Ureter (tissue), 1 donor: ENCODE data around the gene GNAQ. TPM values are rescaled to one million over a fixed set of nuclear protein-coding genes. Genes with fewer than 3 reads are reported as not detected.
"Not testable (repeated sequence)": the region's sequence is repeated elsewhere in the genome, so short reads cannot be mapped to it uniquely, and the experiment has no call there.

Source experiments
- DNase-seq: peaks from one replicate; pipeline ENCODE4 v3.0.0-alpha.2; 2020; ENCODE audit warnings: low spot score
- total RNA-seq: library from RNA; stranded (reverse); gene quantifications from one replicate; pipeline ENCODE4 v1.2.4, GENCODE V29; 2023
- donor health status: DM: yes; HTN: yes; CAD: no.

The GNAQ gene
- total RNA-seq, 1 donor from 2014 or later: 85.8 TPM

- DNase-seq: no peak
Measured at GRCh38 chr9:77731008-77731698, 300.5 kb downstream of the GNAQ start.

DNA sequence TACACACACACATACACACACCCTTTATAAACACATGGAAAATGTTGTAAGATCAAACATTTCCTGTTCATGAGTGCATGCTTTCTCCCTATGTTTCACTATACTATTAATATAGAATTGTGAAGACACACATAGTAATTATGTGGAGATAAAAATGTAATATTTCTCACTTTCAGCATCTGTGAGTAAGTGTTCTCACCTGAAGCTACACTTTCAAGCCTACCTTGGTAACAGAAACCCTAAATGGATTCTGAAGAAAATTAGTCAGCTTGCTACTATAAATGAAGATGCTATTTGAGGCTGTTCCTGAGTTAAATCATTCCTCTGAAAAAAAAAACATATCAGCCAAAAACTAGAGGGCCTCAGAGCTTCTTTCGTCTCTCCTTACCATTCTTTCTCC is 302.4 kb downstream of the GNAQ start:
- DNase-seq: no peak

- DNase-seq: no peak
Measured at GRCh38 chr9:77726814-77727213, 304.8 kb downstream of the GNAQ start.

DNA sequence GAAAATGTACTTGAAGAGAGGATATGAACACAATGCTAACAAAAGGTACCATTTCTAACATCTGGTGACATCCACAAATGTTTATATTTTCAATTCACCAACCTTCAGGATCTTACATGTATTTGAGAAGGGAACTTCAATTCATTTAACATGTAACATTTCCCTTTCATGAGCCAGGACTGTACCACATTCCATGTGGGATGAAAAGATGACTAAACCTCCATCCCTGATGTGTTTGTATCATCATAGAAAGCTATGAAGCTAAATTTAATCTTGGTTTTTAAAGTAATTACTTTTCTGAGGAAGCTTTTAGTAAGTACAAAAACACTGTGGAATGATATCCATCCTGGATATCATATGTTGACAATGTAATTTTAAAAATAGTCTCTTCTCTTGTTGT is 305.3 kb downstream of the GNAQ start:
- DNase-seq: no peak

DNA sequence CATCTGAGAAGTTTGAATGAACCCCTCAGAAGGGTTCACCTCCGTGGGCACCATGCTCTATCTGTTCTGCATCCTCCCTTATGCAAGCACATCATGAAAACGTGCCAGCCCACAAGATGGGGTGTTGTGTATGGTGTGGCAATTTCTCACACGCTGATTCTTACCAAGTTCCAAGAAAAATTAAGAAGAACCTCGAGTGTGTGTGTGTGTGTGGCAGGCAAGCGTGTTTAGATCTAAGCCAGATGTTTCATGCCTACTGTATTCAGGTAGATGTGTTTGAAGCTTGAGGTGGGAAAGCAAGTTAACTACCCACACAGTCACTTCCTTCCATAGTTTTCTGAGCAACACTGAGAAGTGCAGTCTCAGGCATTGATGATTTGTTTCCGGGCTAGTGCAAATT is 305.8 kb downstream of the GNAQ start:
- DNase-seq: no peak

DNA sequence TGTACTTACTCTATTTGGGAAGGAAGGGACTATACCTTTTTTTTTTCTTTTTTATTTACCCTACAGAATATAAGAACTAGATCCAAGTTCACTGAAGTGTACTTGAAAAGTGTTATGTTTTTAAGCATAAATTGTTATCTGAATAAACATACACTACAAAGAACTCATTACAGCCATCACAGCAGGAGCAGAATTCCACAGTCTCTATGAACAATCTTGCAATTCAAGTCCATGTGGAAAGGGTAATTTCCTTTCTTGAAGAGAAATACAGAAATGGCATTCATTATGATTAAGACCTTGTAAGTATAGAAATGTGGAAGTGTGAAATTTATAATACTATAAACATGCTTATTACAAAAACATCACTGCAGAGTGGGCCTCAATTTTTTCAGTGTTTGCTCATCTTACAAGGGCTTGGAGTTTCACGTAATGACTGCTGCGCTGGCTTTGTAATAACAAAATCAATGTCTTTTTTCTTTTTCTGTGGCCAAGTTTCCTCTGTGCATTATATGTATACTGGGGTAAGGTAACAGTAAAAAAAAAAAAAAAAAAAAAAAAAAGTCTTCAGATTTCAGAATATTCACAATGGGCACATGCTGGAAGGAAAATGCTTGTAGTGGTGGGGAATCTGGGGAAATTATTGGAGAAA is 306.4 kb downstream of the GNAQ start:
- no peak for DNase-seq

- not testable (repeated sequence) for DNase-seq
Measured at GRCh38 chr9:77721156-77721555, 310.5 kb downstream of the GNAQ start.

- DNase-seq: no peak
Measured at GRCh38 chr9:77719321-77719720, 312.3 kb downstream of the GNAQ start.

- not testable (repeated sequence) for DNase-seq
Measured at GRCh38 chr9:77718298-77718640, 313.3 kb downstream of the GNAQ start.

GRCh38 chr9:77717608-77718297 is 313.9 kb downstream of the GNAQ start:
- not testable (repeated sequence) for DNase-seq

DNA sequence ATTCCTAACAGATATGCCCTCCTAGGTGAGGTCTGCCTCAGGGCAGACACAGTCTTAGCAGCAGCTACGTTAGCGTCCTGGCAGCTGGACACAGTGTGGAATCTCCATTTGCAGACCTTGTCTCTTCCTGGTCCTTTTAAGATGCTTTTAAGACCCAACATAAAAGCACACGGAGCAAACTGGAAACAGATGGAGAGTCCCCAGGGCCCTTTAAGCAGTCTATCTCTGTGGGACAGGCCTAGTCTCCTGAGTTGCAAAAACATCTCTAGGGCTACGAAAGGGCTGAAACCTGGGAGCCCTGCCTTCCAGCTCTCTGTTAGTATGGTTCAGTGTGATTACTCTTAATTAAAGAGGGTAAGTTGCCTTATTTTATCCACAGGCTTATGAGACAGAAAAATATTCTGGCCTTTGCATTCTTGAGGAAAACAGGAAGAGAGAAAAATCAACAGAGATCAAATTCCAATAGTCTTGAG is 317.5 kb downstream of the GNAQ start:
- no peak for DNase-seq

- DNase-seq: no peak
Measured at GRCh38 chr9:77712533-77713130, 319.0 kb downstream of the GNAQ start.

GRCh38 chr9:77710965-77711648 is 320.5 kb downstream of the GNAQ start:
- no peak for DNase-seq

DNA sequence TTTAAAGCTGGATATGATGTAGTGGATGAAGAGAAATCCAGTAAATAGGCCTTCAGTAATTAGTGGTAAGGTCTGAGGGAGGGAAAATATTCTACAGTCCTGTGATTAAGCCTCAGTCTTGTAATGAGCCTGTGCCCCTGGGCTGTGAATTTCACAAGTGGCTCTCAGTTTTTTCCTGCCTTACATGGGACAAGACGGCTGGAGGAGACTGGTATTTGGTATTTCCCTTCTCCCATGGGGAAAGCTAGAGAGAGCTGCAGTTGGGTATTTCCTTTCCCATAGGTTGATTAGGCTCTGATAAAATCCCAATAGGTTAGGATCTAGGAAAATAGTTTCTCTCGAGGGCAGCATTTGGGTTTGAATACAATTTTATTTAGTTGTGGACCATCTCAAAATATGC is 321.3 kb downstream of the GNAQ start:
- DNase-seq: no peak

GRCh38 chr9:77708064-77708815 is 323.4 kb downstream of the GNAQ start:
- DNase-seq: no peak

GRCh38 chr9:77707383-77708063 is 324.1 kb downstream of the GNAQ start:
- DNase-seq: no peak

GRCh38 chr9:77705636-77706035 is 326.0 kb downstream of the GNAQ start:
- no peak for DNase-seq

DNA sequence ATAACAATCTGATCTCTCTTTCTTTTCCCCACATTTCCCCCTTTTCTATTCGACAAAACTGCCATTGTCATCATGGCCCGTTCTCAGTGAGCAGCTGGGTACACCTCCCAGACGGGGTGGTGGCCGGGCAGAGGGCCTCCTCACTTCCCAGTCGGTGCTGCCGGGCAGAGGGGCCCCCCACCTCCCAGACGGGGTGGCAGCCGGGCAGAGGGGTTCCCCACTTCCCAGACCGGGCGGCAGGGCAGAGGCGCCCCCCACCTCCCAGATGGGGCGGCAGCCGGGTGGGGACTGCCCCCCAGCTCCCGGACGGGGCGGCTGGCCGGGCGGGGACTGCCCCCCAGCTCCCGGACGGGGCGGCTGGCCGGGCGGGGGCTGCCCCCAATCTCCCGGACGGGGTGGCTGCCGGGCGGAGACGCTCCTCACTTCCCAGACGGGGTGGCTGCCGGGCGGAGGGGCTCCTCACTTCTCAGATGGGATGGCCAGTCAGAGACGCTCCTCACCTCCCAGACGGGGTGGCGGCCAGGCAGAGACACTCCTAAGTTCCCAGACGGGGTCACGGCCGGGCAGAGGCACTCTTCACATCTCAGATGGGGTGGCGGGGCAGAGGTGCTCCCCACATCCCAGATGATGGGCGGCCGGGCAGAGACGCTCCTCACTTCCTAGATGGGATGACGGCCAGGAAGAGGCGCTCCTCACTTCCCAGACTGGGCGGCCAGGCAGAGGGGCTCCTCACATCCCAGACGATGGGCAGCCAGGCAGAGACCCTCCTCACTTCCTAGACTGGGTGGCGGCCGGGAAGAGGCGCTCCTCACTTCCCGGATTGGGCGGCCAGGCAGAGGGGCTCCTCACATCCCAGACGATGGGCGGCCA is 328.9 kb downstream of the GNAQ start:
- DNase-seq: not testable (repeated sequence)

DNA sequence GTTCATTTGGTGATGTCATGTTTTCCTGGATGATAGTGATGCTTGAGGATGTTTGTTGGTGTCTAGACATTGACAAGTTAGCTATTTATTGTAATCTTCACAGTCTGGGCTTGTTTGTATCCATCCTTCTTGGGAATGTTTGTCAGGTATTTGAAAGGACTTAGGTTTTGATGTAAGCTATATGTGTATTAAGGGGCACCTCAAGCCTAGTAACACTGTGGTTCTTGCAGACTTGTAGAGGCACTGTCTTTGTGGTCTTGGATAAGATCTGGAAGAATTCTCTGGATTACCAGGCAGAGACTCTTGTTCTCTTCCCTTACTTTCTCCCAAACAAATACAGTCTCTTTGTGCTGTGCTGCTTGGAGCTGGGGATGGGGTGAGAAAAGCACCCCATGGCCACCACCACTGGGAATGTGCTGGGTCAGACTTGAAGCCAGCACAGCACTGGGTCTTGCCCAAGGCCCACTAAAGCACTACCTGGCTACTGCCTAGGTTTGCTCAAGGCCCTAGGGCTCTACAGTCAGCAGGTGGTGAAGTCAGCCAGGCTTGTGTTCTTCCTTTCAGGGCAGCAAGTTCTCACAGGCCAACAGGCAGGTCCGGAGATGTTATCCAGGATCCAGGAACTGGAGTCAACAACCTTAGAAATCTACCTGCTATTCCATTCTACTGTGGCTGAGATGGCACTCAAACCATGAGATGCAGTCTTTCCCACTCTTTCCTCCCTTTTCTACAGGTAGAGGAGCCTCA is 334.2 kb downstream of the GNAQ start:
- no peak for DNase-seq
